Loucy (cell line): ENCODE data around the gene ZNF543.

Experiments used
- CTCF ChIP-seq: fragments of 200-600 bp; sonication (generic); conservative IDR thresholded peaks from 2 replicates; pipeline ENCODE4 v1.5.1; 2014; ENCODE audit warnings: mild to moderate bottlenecking, antibody characterized with exemption, low read length
- EZH2phosphoT487 ChIP-seq: fragments of 200-600 bp; IDR thresholded peaks from 2 replicates; pipeline ENCODE4 v1.6.1; 2018; ENCODE audit warnings: antibody characterized with exemption, mild to moderate bottlenecking, moderate library complexity, borderline replicate concordance

GRCh38 chr19:57314146-57314545 lies 6.1 kb upstream of the ZNF543 start:
- no peak for TF ChIP-seq CTCF
- no peak for TF ChIP-seq EZH2phosphoT487
